A549 (cell line): ENCODE results near the gene DDX31. TPM values are rescaled to one million over a fixed set of nuclear protein-coding genes. Genes with fewer than 3 reads are reported as not detected.

Experiments
- ATAC-seq, 2 experiments: fragments of 200-7000 bp in 1 of 2; fragments of >200 bp in 1 of 2; cut with Nextera tagmentation in 1 of 2; cut with Tn5 transposase in 1 of 2; 3 replicates each; pipeline versions ENCODE4 v1.8.0 to v1.9.1; 2018 to 2020; ENCODE audit warnings: mild to moderate bottlenecking in 1 of 2, moderate library complexity in 1 of 2
- CTCF ChIA-PET: fragments of 300-600 bp; sonication (Branson Sonifier 250); formaldehyde crosslinking; extraction: SDS; loops from one replicate; lab custom pipeline; 2021; ENCODE audit warnings: antibody characterized with exemption, inconsistent platforms; lab: Yijun Ruan, JAX
- POLR2A ChIA-PET: fragments of 350-600 bp; formaldehyde crosslinking; extraction: SDS; loops from one replicate; lab custom pipeline; 2021; ENCODE audit warnings: antibody characterized with exemption, inconsistent platforms; lab: Yijun Ruan, JAX
- DNase-seq, 2 experiments: peaks; one replicate each; pipeline versions ENCODE4 v3.0.0 to v3.0.0-alpha.2; 2011 to 2016; ENCODE audit warnings: low read depth in 1 of 2, low spot score in 1 of 2
- FAIRE-seq: peaks from 2 replicates; lab custom pipeline; 2011; peaks lifted over from hg19 to GRCh38; lab: Jason Lieb, UNC
- H3K27ac ChIP-seq, 2 experiments: fragments of >200 bp; sonication (Bioruptor Twin); formaldehyde crosslinking; 3 replicates each; pipeline ENCODE4 v1.5.1; 2016 to 2017
- H3K4me1 ChIP-seq: fragments of >200 bp; sonication (Bioruptor Twin); formaldehyde crosslinking; 3 replicates; pipeline ENCODE4 v1.6.1; 2016
- H3K4me2 ChIP-seq: fragments of >200 bp; sonication (Bioruptor Twin); formaldehyde crosslinking; 3 replicates; pipeline ENCODE4 v1.6.1; 2016
- H3K4me3 ChIP-seq: fragments of >200 bp; sonication (Bioruptor Twin); formaldehyde crosslinking; 3 replicates; pipeline ENCODE4 v1.5.1; 2016
- H3K9me3 ChIP-seq: fragments of >200 bp; sonication (Bioruptor Twin); formaldehyde crosslinking; 3 replicates; pipeline ENCODE4 v1.6.1; 2016
- BHLHE40 ChIP-seq: IDR thresholded peaks from 2 replicates; pipeline ENCODE4 v1.6.1; 2012; ENCODE audit warnings: low read depth, low read length, inconsistent platforms
- CHD4 ChIP-seq: fragments of 200-600 bp; sonication (generic); IDR thresholded peaks from 2 replicates; pipeline ENCODE4 v1.6.1; 2016; ENCODE audit warnings: antibody characterized with exemption, mild to moderate bottlenecking, borderline replicate concordance
- EHF ChIP-seq: fragments of 250-450 bp; sonication (Bioruptor Pico); IDR thresholded peaks from 2 replicates; pipeline ENCODE4 v1.5.0; 2020; ENCODE audit warnings: mild to moderate bottlenecking
- EHMT2 ChIP-seq: fragments of 200-600 bp; sonication (generic); IDR thresholded peaks from 2 replicates; pipeline ENCODE4 v1.6.1; 2016; ENCODE audit warnings: antibody characterized with exemption, low read depth, mild to moderate bottlenecking, moderate library complexity
- EP300 ChIP-seq, 2 experiments: fragments of >200 bp; sonication (Bioruptor Twin); formaldehyde crosslinking; IDR thresholded peaks; 2 replicates in 1 of 2; 3 replicates in 1 of 2; pipeline ENCODE4 v1.6.1; 2016 to 2017
- FOSB ChIP-seq: fragments of 250-450 bp; sonication (Bioruptor Pico); IDR thresholded peaks from 2 replicates; pipeline ENCODE4 v1.5.0; 2020; ENCODE audit warnings: mild to moderate bottlenecking, moderate library complexity
- FOSL2 ChIP-seq, 2 experiments: fragments of 450-650 bp in 1 of 2; fragments of >200 bp in 1 of 2; sonication (Bioruptor Twin) in 1 of 2; formaldehyde crosslinking; IDR thresholded peaks; 2 replicates each; pipeline versions ENCODE4 v1.5.0 to v1.6.1; 2016 to 2020; ENCODE audit warnings: mild to moderate bottlenecking in 1 of 2, moderate library complexity in 1 of 2
- GATA3 ChIP-seq: IDR thresholded peaks from 2 replicates; pipeline ENCODE4 v1.6.1; 2012; ENCODE audit warnings: borderline replicate concordance
- HOXA7 ChIP-seq: fragments of 250-450 bp; sonication (Bioruptor Pico); IDR thresholded peaks from 2 replicates; pipeline ENCODE4 v1.5.0; 2020; ENCODE audit warnings: mild to moderate bottlenecking, moderate library complexity
- HOXB13 ChIP-seq: fragments of 250-450 bp; sonication (Bioruptor Pico); IDR thresholded peaks from 2 replicates; pipeline ENCODE4 v1.5.0; 2020; ENCODE audit warnings: low read depth, mild to moderate bottlenecking, moderate library complexity
- HOXB5 ChIP-seq: fragments of 250-450 bp; sonication (Bioruptor Pico); IDR thresholded peaks from 2 replicates; pipeline ENCODE4 v1.5.0; 2020; ENCODE audit warnings: mild to moderate bottlenecking, moderate library complexity
- JUNB ChIP-seq: fragments of >200 bp; sonication (Bioruptor Twin); formaldehyde crosslinking; IDR thresholded peaks from 2 replicates; pipeline ENCODE4 v1.6.1; 2016
- MAFK ChIP-seq: fragments of 450-650 bp; IDR thresholded peaks from 2 replicates; pipeline ENCODE4 v1.6.1; 2014; ENCODE audit not compliant: partially characterized antibody
- MAZ ChIP-seq: fragments of 150-350 bp; IDR thresholded peaks from 2 replicates; pipeline ENCODE4 v1.6.1; 2014; ENCODE audit warnings: antibody characterized with exemption, low read depth, low read length, borderline replicate concordance
- MYC ChIP-seq: IDR thresholded peaks from 2 replicates; pipeline ENCODE4 v1.6.1; 2012; ENCODE audit warnings: mild to moderate bottlenecking, inconsistent platforms, low read length, improper control_type of control experiment, borderline replicate concordance
- NPAS2 ChIP-seq: fragments of 250-450 bp; sonication (Bioruptor Pico); IDR thresholded peaks from 2 replicates; pipeline ENCODE4 v1.8.0; 2022; ENCODE audit warnings: mild to moderate bottlenecking, moderate library complexity, borderline replicate concordance
- NR3C1 ChIP-seq: fragments of >200 bp; sonication (Bioruptor Twin); formaldehyde crosslinking; IDR thresholded peaks from 3 replicates; pipeline ENCODE4 v1.6.1; 2017
- PHF8 ChIP-seq: fragments of 200-600 bp; sonication (generic); IDR thresholded peaks from 2 replicates; pipeline ENCODE4 v1.6.1; 2016; ENCODE audit warnings: low read depth, mild to moderate bottlenecking, antibody characterized with exemption, moderate library complexity, borderline replicate concordance
- POLR2A ChIP-seq: IDR thresholded peaks from 2 replicates; pipeline ENCODE4 v1.6.1; 2012; ENCODE audit warnings: mild to moderate bottlenecking, low read length
- RCOR1 ChIP-seq: fragments of 150-350 bp; IDR thresholded peaks from 2 replicates; pipeline ENCODE4 v1.6.1; 2014; ENCODE audit warnings: antibody characterized with exemption, low read length, low read depth
- RFX5 ChIP-seq: fragments of 450-650 bp; IDR thresholded peaks from 2 replicates; pipeline ENCODE4 v1.7.1; 2014; ENCODE audit warnings: antibody characterized with exemption, mild to moderate bottlenecking, moderate library complexity
- RNF2 ChIP-seq: fragments of 200-600 bp; sonication (generic); IDR thresholded peaks from 2 replicates; pipeline ENCODE4 v1.6.1; 2016; ENCODE audit warnings: low read depth, mild to moderate bottlenecking, antibody characterized with exemption, moderate library complexity, borderline replicate concordance
- SMC3 ChIP-seq: fragments of >200 bp; sonication (Bioruptor Twin); formaldehyde crosslinking; IDR thresholded peaks from 3 replicates; pipeline ENCODE4 v1.6.1; 2018; ENCODE audit warnings: inconsistent platforms
- SREBF2 ChIP-seq: fragments of 450-650 bp; IDR thresholded peaks from 2 replicates; pipeline ENCODE4 v1.6.1; 2014; ENCODE audit warnings: mild to moderate bottlenecking, moderate library complexity
- TP53 ChIP-seq: fragments of 250-450 bp; sonication (Bioruptor Pico); IDR thresholded peaks from 2 replicates; pipeline ENCODE4 v1.5.0; 2021; ENCODE audit warnings: mild to moderate bottlenecking, moderate library complexity
- ZSCAN20 ChIP-seq: fragments of 250-450 bp; sonication (Bioruptor Pico); IDR thresholded peaks from 2 replicates; pipeline ENCODE4 v1.8.0; 2022; ENCODE audit warnings: mild to moderate bottlenecking, moderate library complexity
- WGBS: methylation state at CpG from one replicate; pipeline ENCODE4 v1.1.6; 2017; ENCODE audit errors: missing lambda C conversion rate; 5-methylcytosine and 5-hydroxymethylcytosine counted together
- polyA plus RNA-seq, 4 experiments: library from polyadenylated mRNA; depleted of rRNA in 3 of 4; stranded (reverse); fragments of >200 nt; fragmentation: RNase III in 1 of 4; extraction: RNeasy Plus Mini Kit Qiagen cat#74134 plus additional on column Dnase treatment in 1 of 4; gene quantifications; 2 replicates in 3 of 4; 3 replicates in 1 of 4; pipeline ENCODE4 v1.2.3, GENCODE V29; 2011 to 2017
- TF ChIP-seq, protein P1 (sequence below): fragments of >200 bp; sonication (Bioruptor Twin); formaldehyde crosslinking; IDR thresholded peaks from 3 replicates; pipeline ENCODE4 v1.5.1; 2016
- TF ChIP-seq, protein P2 (sequence below): IDR thresholded peaks from 2 replicates; pipeline ENCODE4 v1.6.1; 2012; ENCODE audit warnings: low read depth, borderline replicate concordance
- TF ChIP-seq, protein P3 (sequence below): fragments of 150-350 bp; IDR thresholded peaks from 2 replicates; pipeline ENCODE4 v1.6.1; 2014; ENCODE audit warnings: low read depth, mild to moderate bottlenecking, low read length
- TF ChIP-seq, protein P4 (sequence below): IDR thresholded peaks from 2 replicates; pipeline ENCODE4 v1.6.1; 2012

The DDX31 gene
- polyA plus RNA-seq, 2 of the 4 experiments (the other 2 are of a cell fraction): 20.0 to 30.1 TPM

DNA sequence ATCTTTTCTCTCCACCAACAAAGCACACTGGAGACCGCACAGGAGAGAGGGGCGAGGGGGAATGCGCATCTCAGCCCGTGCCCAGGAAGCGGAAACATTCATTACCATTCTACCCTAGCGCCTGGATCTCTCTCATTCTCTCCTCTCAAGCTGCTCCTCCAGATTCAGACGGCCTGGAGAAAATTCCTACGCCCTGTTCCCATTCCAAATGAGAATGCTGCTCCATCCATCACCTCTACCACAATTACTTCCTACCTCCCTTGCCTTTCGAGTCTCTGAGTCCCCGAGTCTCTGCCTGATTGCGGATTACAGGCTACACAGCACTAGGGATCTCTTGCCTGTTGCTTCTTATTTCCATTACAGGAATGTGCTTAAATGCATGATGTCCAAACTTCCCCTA is 6.7 kb downstream of the DDX31 start:
- no peak overlapping the region for H3K4me2 ChIP-seq
- DNase-seq (no peak), ATAC-seq (no peak), FAIRE-seq (no peak)
- H3K9me3 ChIP-seq: no peaks in the 10 kb centered on the region
- H3K4me1 ChIP-seq: peaks cover 2% of the 10 kb centered on the region; the same call in 1 of the 3 replicates
- WGBS: 93% methylated on average over 11 of the region's 11 CpGs
- TF ChIP-seq MAZ (no peak), TP53 (CRISPR knock-in tag) (no peak), JUNB (no peak), NPAS2 (CRISPR knock-in tag) (no peak), PHF8 (no peak), HOXB13 (no peak), ZSCAN20 (CRISPR knock-in tag) (no peak), POLR2A (no peak), MAFK (no peak), SMC3 (no peak), HOXA7 (CRISPR knock-in tag) (no peak), RNF2 (no peak), CHD4 (no peak), EHF (CRISPR knock-in tag) (no peak), FOSB (CRISPR knock-in tag) (no peak), FOSL2 (IDR thresholded peaks at IDR 0.05) (no peak), FOSL2 (CRISPR knock-in tag; IDR thresholded peaks at IDR 0.05) (no peak)
- TF ChIP-seq, protein P1, sequence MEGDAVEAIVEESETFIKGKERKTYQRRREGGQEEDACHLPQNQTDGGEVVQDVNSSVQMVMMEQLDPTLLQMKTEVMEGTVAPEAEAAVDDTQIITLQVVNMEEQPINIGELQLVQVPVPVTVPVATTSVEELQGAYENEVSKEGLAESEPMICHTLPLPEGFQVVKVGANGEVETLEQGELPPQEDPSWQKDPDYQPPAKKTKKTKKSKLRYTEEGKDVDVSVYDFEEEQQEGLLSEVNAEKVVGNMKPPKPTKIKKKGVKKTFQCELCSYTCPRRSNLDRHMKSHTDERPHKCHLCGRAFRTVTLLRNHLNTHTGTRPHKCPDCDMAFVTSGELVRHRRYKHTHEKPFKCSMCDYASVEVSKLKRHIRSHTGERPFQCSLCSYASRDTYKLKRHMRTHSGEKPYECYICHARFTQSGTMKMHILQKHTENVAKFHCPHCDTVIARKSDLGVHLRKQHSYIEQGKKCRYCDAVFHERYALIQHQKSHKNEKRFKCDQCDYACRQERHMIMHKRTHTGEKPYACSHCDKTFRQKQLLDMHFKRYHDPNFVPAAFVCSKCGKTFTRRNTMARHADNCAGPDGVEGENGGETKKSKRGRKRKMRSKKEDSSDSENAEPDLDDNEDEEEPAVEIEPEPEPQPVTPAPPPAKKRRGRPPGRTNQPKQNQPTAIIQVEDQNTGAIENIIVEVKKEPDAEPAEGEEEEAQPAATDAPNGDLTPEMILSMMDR: no peak
- TF ChIP-seq, protein P2, sequence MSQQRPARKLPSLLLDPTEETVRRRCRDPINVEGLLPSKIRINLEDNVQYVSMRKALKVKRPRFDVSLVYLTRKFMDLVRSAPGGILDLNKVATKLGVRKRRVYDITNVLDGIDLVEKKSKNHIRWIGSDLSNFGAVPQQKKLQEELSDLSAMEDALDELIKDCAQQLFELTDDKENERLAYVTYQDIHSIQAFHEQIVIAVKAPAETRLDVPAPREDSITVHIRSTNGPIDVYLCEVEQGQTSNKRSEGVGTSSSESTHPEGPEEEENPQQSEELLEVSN: no peak
- TF ChIP-seq, protein P3, sequence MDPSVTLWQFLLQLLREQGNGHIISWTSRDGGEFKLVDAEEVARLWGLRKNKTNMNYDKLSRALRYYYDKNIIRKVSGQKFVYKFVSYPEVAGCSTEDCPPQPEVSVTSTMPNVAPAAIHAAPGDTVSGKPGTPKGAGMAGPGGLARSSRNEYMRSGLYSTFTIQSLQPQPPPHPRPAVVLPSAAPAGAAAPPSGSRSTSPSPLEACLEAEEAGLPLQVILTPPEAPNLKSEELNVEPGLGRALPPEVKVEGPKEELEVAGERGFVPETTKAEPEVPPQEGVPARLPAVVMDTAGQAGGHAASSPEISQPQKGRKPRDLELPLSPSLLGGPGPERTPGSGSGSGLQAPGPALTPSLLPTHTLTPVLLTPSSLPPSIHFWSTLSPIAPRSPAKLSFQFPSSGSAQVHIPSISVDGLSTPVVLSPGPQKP: no peak
- ChIA-PET POLR2A (no interaction called here), CTCF (interaction anchor here (1.0 kb wide), 1 partner anchor 88 kb away, joined by 4 read pairs; no protein-coding TSS in a partner anchor)
- no peak overlapping the region for H3K27ac ChIP-seq
- H3K4me3 ChIP-seq: no peak overlapping the region

DNA sequence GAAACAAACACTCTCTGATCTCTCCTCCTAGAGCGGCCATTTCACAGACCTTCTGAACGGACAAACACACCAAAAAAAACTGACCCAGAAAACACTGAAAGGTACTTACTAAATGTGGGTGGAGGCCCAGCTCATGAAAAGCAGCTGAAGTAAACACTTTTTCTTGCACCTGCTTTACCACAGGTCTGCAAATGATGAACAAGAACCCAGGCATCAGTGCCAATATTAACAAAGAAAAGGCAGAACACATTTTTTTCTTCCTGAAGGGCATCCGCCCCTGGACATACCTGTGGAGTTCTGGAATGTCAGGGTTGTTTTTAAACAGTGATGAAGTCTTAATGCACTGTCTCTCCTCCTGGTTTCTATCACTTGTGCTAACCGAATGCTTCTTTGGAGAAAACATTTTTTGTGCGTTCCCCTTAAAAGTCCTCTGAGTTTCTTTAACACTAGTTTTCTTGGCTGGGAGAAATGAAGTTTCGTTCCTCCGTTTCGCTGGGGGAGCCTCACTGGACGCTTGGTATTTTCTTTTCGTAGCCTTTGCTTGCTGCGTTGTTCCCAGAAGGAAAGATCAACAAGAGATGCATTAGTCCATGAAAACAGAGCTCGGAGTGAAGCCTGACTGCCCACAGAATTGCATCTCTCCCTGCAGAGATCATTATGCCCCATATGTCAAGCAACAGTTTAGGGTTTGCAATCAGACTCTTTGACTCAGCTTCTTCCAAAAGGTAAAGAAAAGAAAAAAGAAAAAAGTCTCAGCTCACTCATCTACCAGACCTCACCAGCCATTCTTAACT is 7.4 kb downstream of the DDX31 start:
- Histone ChIP-seq H3K9me3 (no peaks in the 10 kb centered on the region), H3K4me2 (no peak overlapping the region), H3K4me1 (no peaks in the 10 kb centered on the region), H3K27ac (no peak overlapping the region), H3K4me3 (no peak overlapping the region)
- DNase-seq: no peak
- CTCF ChIA-PET: interaction anchor here (0.7 kb wide), 1 partner anchor 12 kb away, joined by 3 read pairs; no protein-coding TSS in a partner anchor
- FAIRE-seq: no peak
- ATAC-seq: no peak
- POLR2A ChIA-PET: no interaction called here
- 85% methylated on average over 12 of the region's 12 CpGs for WGBS
- TF ChIP-seq BHLHE40 (no peak), EHMT2 (no peak), MYC (no peak), HOXB5 (CRISPR knock-in tag) (no peak), NPAS2 (CRISPR knock-in tag) (no peak), EP300 (IDR thresholded peaks at IDR 0.05) (no peak), RFX5 (no peak), POLR2A (no peak), RCOR1 (no peak), GATA3 (no peak), NR3C1 (no peak), ZSCAN20 (CRISPR knock-in tag) (no peak), SREBF2 (no peak), TP53 (CRISPR knock-in tag) (no peak)
- TF ChIP-seq, protein P4, sequence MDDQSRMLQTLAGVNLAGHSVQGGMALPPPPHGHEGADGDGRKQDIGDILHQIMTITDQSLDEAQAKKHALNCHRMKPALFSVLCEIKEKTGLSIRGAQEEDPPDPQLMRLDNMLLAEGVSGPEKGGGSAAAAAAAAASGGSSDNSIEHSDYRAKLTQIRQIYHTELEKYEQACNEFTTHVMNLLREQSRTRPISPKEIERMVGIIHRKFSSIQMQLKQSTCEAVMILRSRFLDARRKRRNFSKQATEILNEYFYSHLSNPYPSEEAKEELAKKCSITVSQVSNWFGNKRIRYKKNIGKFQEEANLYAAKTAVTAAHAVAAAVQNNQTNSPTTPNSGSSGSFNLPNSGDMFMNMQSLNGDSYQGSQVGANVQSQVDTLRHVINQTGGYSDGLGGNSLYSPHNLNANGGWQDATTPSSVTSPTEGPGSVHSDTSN: no peak
- TF ChIP-seq, protein P1: no peak
